Progenitor cell of endocrine pancreas (in vitro differentiated cells): ENCODE data around the gene SOX8. TPM values are rescaled to one million over a fixed set of nuclear protein-coding genes. Genes with fewer than 3 reads are reported as not detected.

Experiments
- DNase-seq: peaks from one replicate; pipeline ENCODE4 v3.0.0; 2021; ENCODE audit warnings: low spot score; ENCODE audit not compliant: unreplicated experiment
- H3K27ac Mint-ChIP-seq: 2 replicates; pipeline ENCODE4 v1.8.0; 2021; ENCODE audit warnings: mild to moderate bottlenecking, moderate library complexity, mixed read lengths
- H3K27me3 Mint-ChIP-seq: 2 replicates; pipeline ENCODE4 v1.8.0; 2021; ENCODE audit warnings: mixed read lengths
- H3K36me3 Mint-ChIP-seq: 2 replicates; pipeline ENCODE4 v1.8.0; 2022; ENCODE audit warnings: mixed read lengths; ENCODE audit not compliant: insufficient read depth
- H3K4me1 Mint-ChIP-seq: 2 replicates; pipeline ENCODE4 v1.8.0; 2021; ENCODE audit warnings: low read depth, mixed read lengths
- H3K4me3 Mint-ChIP-seq: 2 replicates; pipeline ENCODE4 v1.8.0; 2021; ENCODE audit warnings: low read depth, mild to moderate bottlenecking, moderate library complexity, mixed read lengths
- H3K9me3 Mint-ChIP-seq: 2 replicates; pipeline ENCODE4 v1.8.0; 2021; ENCODE audit warnings: low read depth, mixed read lengths
- CTCF ChIP-seq: fragments of 200-600 bp; sonication (generic); IDR thresholded peaks from one replicate; pipeline ENCODE4 v1.5.0; 2021; ENCODE audit warnings: antibody characterized with exemption, mild to moderate bottlenecking; ENCODE audit not compliant: unreplicated experiment
- total RNA-seq: library from RNA; stranded (reverse); gene quantifications from 2 replicates; pipeline ENCODE4 v1.2.1, GENCODE V29; 2021

The SOX8 gene
- total RNA-seq, 1 donor from 2014 or later: 6.7 TPM

GRCh38 chr16:974611-975261 is 6.8 kb upstream of the SOX8 start:
- Mint-ChIP-seq H3K4me1 (peaks cover 11% of the 10 kb centered on the region), H3K4me3 (no peak overlapping the region), H3K27me3 (peaks cover 27% of the 10 kb centered on the region), H3K36me3 (no peaks in the 10 kb centered on the region), H3K9me3 (no peaks in the 10 kb centered on the region), H3K27ac (no peak overlapping the region)
- DNase-seq: no peak
- no peak for TF ChIP-seq CTCF

- DNase-seq: no peak
- Mint-ChIP-seq H3K9me3 (no peaks in the 10 kb centered on the region), H3K27ac (no peak overlapping the region), H3K27me3 (peaks cover 27% of the 10 kb centered on the region), H3K4me1 (peaks cover 10% of the 10 kb centered on the region), H3K4me3 (no peak overlapping the region), H3K36me3 (no peaks in the 10 kb centered on the region)
- TF ChIP-seq CTCF: no peak
Observed at GRCh38 chr16:975291-975690, 6.3 kb upstream of the SOX8 start.

- Mint-ChIP-seq H3K27me3 (peaks cover 27% of the 10 kb centered on the region), H3K27ac (no peak overlapping the region), H3K4me3 (no peak overlapping the region), H3K9me3 (no peaks in the 10 kb centered on the region), H3K36me3 (no peaks in the 10 kb centered on the region), H3K4me1 (peaks cover 11% of the 10 kb centered on the region)
- DNase-seq: no peak
- TF ChIP-seq CTCF: no peak
Observed at GRCh38 chr16:976389-976931, 5.1 kb upstream of the SOX8 start.

- Mint-ChIP-seq H3K9me3 (no peaks in the 10 kb centered on the region), H3K27ac (no peak overlapping the region), H3K36me3 (no peaks in the 10 kb centered on the region), H3K4me1 (peaks cover 7% of the 10 kb centered on the region), H3K4me3 (no peak overlapping the region), H3K27me3 (peaks cover 27% of the 10 kb centered on the region)
- TF ChIP-seq CTCF: no peak
- DNase-seq: no peak
Observed at GRCh38 chr16:977081-977701, 4.4 kb upstream of the SOX8 start.

- H3K9me3 Mint-ChIP-seq: no peaks in the 10 kb centered on the region
- no peak for DNase-seq
- no peak for TF ChIP-seq CTCF
- H3K27me3 Mint-ChIP-seq: peaks cover 31% of the 10 kb centered on the region
- no peak overlapping the region for H3K4me3 Mint-ChIP-seq
- H3K27ac Mint-ChIP-seq: peak overlapping the region; percentile 4
- H3K4me1 Mint-ChIP-seq: peaks cover 7% of the 10 kb centered on the region
- H3K36me3 Mint-ChIP-seq: no peaks in the 10 kb centered on the region
Observed at GRCh38 chr16:977896-978295, 3.7 kb upstream of the SOX8 start.
